ENCODE data around the gene TMEM203. TPM values are rescaled to one million over a fixed set of nuclear protein-coding genes. Genes with fewer than 3 reads are reported as not detected.

The TMEM203 gene
- total RNA-seq, 1 donor from 2014 or later, result 47.6 TPM

GRCh38 chr9:137220317-137221094 is 15.1 kb upstream of the TMEM203 start:
- H3K9me3 ChIP-seq (replicated peaks), result no peaks in the 10 kb centered on the region
- intact Hi-C loops (cut with micrococcal nuclease), result no loop called here
- peaks cover 7% of the 10 kb centered on the region for H3K36me3 ChIP-seq
- H3K4me3 ChIP-seq, result no peak overlapping the region
- peak overlapping the region; percentile 84 for H3K27ac ChIP-seq (replicated peaks)
- no peak for DNase-seq
- peaks cover 60% of the 10 kb centered on the region for H3K4me1 ChIP-seq
- no peak for TF ChIP-seq CTCF (IDR thresholded peaks at IDR 0.05; ENCODE audit: borderline replicate concordance)
- no peaks in the 10 kb centered on the region for H3K27me3 ChIP-seq (ENCODE audit: low read depth)

GRCh38 chr9:137219757-137220316 is 14.4 kb upstream of the TMEM203 start:
- no peak overlapping the region for H3K4me3 ChIP-seq
- no peak for DNase-seq
- intact Hi-C loops (cut with micrococcal nuclease), result no loop called here
- H3K9me3 ChIP-seq (replicated peaks), result no peaks in the 10 kb centered on the region
- no peaks in the 10 kb centered on the region for H3K27me3 ChIP-seq (ENCODE audit: low read depth)
- peaks cover 60% of the 10 kb centered on the region for H3K4me1 ChIP-seq
- peaks cover 9% of the 10 kb centered on the region for H3K36me3 ChIP-seq
- no peak for TF ChIP-seq CTCF (IDR thresholded peaks at IDR 0.05; ENCODE audit: borderline replicate concordance)
- peak overlapping the region; percentile 66 for H3K27ac ChIP-seq (replicated peaks)

GRCh38 chr9:137218754-137219271 is 13.4 kb upstream of the TMEM203 start:
- intact Hi-C loops (cut with micrococcal nuclease), result no loop called here
- peaks cover 55% of the 10 kb centered on the region for H3K4me1 ChIP-seq
- TF ChIP-seq CTCF (IDR thresholded peaks at IDR 0.05; ENCODE audit: borderline replicate concordance), result no peak
- peak overlapping the region; percentile 59 for H3K4me3 ChIP-seq
- no peaks in the 10 kb centered on the region for H3K27me3 ChIP-seq (ENCODE audit: low read depth)
- peaks cover 15% of the 10 kb centered on the region for H3K36me3 ChIP-seq
- DNase-seq, result no peak
- H3K27ac ChIP-seq (replicated peaks), result peak overlapping the region; percentile 66
- H3K9me3 ChIP-seq (replicated peaks), result no peaks in the 10 kb centered on the region

- intact Hi-C loops (cut with micrococcal nuclease), result no loop called here
- H3K4me3 ChIP-seq, result peak overlapping the region; percentile 59
- H3K27me3 ChIP-seq (ENCODE audit: low read depth), result no peaks in the 10 kb centered on the region
- peak overlapping the region; percentile 66 for H3K27ac ChIP-seq (replicated peaks)
- no peak for TF ChIP-seq CTCF (IDR thresholded peaks at IDR 0.05; ENCODE audit: borderline replicate concordance)
- no peak for DNase-seq
- no peaks in the 10 kb centered on the region for H3K9me3 ChIP-seq (replicated peaks)
- peaks cover 52% of the 10 kb centered on the region for H3K4me1 ChIP-seq
- H3K36me3 ChIP-seq, result peaks cover 15% of the 10 kb centered on the region
These were observed 12.8 kb upstream of the TMEM203 start for GRCh38 chr9:137218212-137218753.

GRCh38 chr9:137217276-137218211 is 12.1 kb upstream of the TMEM203 start:
- peak overlapping the region; percentile 66 for H3K27ac ChIP-seq (replicated peaks)
- H3K4me3 ChIP-seq, result peak overlapping the region; percentile 59
- H3K9me3 ChIP-seq (replicated peaks), result no peaks in the 10 kb centered on the region
- H3K4me1 ChIP-seq, result peaks cover 45% of the 10 kb centered on the region
- peaks cover 15% of the 10 kb centered on the region for H3K36me3 ChIP-seq
- intact Hi-C loops (cut with micrococcal nuclease), result no loop called here
- DNase-seq, result peak; percentile 75
- no peaks in the 10 kb centered on the region for H3K27me3 ChIP-seq (ENCODE audit: low read depth)
- TF ChIP-seq CTCF (IDR thresholded peaks at IDR 0.05; ENCODE audit: borderline replicate concordance), result no peak

Measured in left ventricle myocardium inferior (tissue), 1 donor.